H1 (cell line): ENCODE data around the gene CNTN5. TPM values are rescaled to one million over a fixed set of nuclear protein-coding genes. Genes with fewer than 3 reads are reported as not detected.

Experiments
- CBX5 ChIP-seq: fragments of 300-800, 300-1000 bp; sonication (generic); IDR thresholded peaks from 2 replicates; pipeline ENCODE4 v1.7.1; 2016; ENCODE audit warnings: antibody characterized with exemption, low read length, low read depth
- JUN ChIP-seq: IDR thresholded peaks from 2 replicates; pipeline ENCODE4 v1.6.1; 2011; ENCODE audit warnings: low read depth, mild to moderate bottlenecking, improper control_type of control experiment, low read length
- polyA plus RNA-seq, 7 experiments: library from polyadenylated mRNA; depleted of rRNA in 3 of 7; stranded (reverse) in 5 of 7; unstranded in 2 of 7; fragments of >200 nt in 5 of 7; fragments of 200-250 nt in 2 of 7; gene quantifications; 1 replicate in 5 of 7; 2 replicates in 1 of 7; 4 replicates in 1 of 7; pipeline versions ENCODE4 v1.2.1 to v1.2.3, GENCODE V29; 2011 to 2013; ENCODE audit warnings: missing spikeins in 2 of 7, mixed read lengths in 2 of 7
- total RNA-seq: library from RNA; stranded (reverse); fragmentation: NEBNext Ultra II Directional; extraction: Animal tissue kit (Norgen Biotek cat#: 25700); gene quantifications from 2 replicates; pipeline ENCODE4 v1.2.1, GENCODE V29; 2021

CNTN5 gene
- total and polyA plus RNA-seq, 2 of the 8 experiments (the other 6 are each of a cell fraction or from before 2014, with no cell fraction given), result not detected

GRCh38 chr11:99513368-99513767 lies 492.6 kb downstream of the CNTN5 start (continued):
- TF ChIP-seq CBX5 (no peak), JUN (no peak)
